Ovary (tissue), 9 donors: ENCODE measurements around the gene NFILZ. TPM values are rescaled to one million over a fixed set of nuclear protein-coding genes. Genes with fewer than 3 reads are reported as not detected.
"Not testable (repeated sequence)": the region's sequence is repeated elsewhere in the genome, so short reads cannot be mapped to it uniquely, and the experiment has no call there.

Experiments used
- DNase-seq, 5 donors: peaks; one replicate each; pipeline ENCODE4 v3.0.0-alpha.2; 2019 to 2020
- H3K27ac ChIP-seq, 2 donors: fragments of 200-600 bp; one replicate each; pipeline versions ENCODE4 v1.5.1 to v1.8.0; 2019 to 2022
- H3K27me3 ChIP-seq: fragments of 200-600 bp; one replicate; pipeline ENCODE4 v1.8.0; 2022
- H3K36me3 ChIP-seq: fragments of 200-600 bp; sonication (generic); one replicate; pipeline ENCODE4 v1.5.1; 2019
- H3K4me1 ChIP-seq: one replicate; pipeline ENCODE4 v1.8.1; 2013; ENCODE audit warnings: mild to moderate bottlenecking, moderate library complexity; ENCODE audit not compliant: insufficient read depth
- H3K4me3 ChIP-seq: fragments of 200-600 bp; sonication (generic); one replicate; pipeline ENCODE4 v1.5.1; 2017
- H3K9me3 ChIP-seq, 2 donors: fragments of 200-600 bp in 1 of 2; sonication (generic) in 1 of 2; one replicate each; pipeline versions ENCODE4 v1.5.1 to v1.8.1; 2013 to 2019; ENCODE audit warnings: mild to moderate bottlenecking in 1 of 2, moderate library complexity in 1 of 2
- EP300 ChIP-seq: sonication (generic); formaldehyde crosslinking; IDR thresholded peaks from one replicate; pipeline ENCODE4 v1.6.1; 2017; ENCODE audit warnings: antibody characterized with exemption
- POLR2A ChIP-seq: fragments of 450-650 bp; IDR thresholded peaks from one replicate; pipeline ENCODE4 v1.6.1; 2017; ENCODE audit warnings: antibody characterized with exemption, mild to moderate bottlenecking, moderate library complexity
- WGBS, 3 donors: extraction: QIAGEN DNeasy Blood & Tissue Kit in 1 of 3; methylation state at CpG; one replicate each; pipeline versions ENCODE4 v1.1.5 to v1.1.7; 2013 to 2017; 5-methylcytosine and 5-hydroxymethylcytosine counted together
- intact Hi-C, 4 donors: fragments of 100-400 bp; cut with DNase I; formaldehyde crosslinking; loops; one replicate each; pipeline versions ENCODE4 v1.11.0 to v1.15.1; 2022 to 2023
- polyA plus RNA-seq, 2 donors: library from polyadenylated mRNA; stranded (reverse); fragments of 200-250 nt in 1 of 2; fragments of 350-450 nt in 1 of 2; fragmentation: Illumina TruSeq in 1 of 2; extraction: RNeasy Lipid Tissue Mini Kit (QIAGEN cat#74804) in 1 of 2; gene quantifications; one replicate each; pipeline ENCODE4 v1.2.3, GENCODE V29; 2013 to 2014
- total RNA-seq, 7 donors: library from RNA; depleted of rRNA in 2 of 7; stranded (reverse); fragments of >200 nt in 2 of 7; fragmentation: NEBNext Ultra II Directional in 3 of 7; extraction: Animal tissue kit (Norgen Biotek cat#: 25700) in 3 of 7; gene quantifications; one replicate each; pipeline versions ENCODE4 v1.1.0 to v1.2.4, GENCODE V29; 2016 to 2023
- TF ChIP-seq, protein P1 (sequence below), 3 donors: fragments of 450-650 bp in 2 of 3; fragments of 200-600 bp in 1 of 3; IDR thresholded peaks; one replicate each; pipeline versions ENCODE4 v1.5.1 to v1.8.0; 2016 to 2022; ENCODE audit warnings: antibody characterized with exemption in 3 of 3, mild to moderate bottlenecking in 1 of 3
- donor health status: DM: no; HTN: no; CAD: no; lungs with moderate emphysema.
- donor health status: DM: no; HTN: no; CAD: no.
- donor health status: Bipolar disorder and iron deficiency.
- donor health status: DM: yes; HTN: yes; CAD: no.
- donor health status: DM: no; HTN: no; CAD: no.
- donor health status: DM: yes; HTN: yes; CAD: no.

NFILZ gene
- total and polyA plus RNA-seq, 9 donors: not detected

DNA sequence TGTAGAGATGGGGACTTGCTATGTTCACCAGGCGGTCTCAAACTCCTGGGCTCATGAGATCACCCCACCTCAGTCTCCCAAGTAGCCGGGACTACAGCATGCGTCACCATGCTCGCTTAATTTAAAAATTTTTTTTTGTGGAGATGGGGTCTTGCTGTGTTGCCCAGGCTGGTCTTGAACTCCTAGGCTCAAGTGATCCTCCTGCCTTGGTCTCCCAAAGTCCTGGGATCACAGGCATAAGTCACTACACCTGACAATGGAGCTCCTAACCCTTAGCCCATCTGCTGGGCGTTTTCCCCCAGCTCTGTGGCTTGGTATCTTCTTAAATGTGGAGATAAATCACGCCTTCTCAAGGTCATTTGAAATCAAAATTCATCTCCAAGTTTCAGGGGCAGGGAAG is 13.6 kb upstream of the NFILZ start:
- 50 to 64% (median 52%) methylated on average over 6 of the region's 6 CpGs for WGBS, 3 donors

DNA sequence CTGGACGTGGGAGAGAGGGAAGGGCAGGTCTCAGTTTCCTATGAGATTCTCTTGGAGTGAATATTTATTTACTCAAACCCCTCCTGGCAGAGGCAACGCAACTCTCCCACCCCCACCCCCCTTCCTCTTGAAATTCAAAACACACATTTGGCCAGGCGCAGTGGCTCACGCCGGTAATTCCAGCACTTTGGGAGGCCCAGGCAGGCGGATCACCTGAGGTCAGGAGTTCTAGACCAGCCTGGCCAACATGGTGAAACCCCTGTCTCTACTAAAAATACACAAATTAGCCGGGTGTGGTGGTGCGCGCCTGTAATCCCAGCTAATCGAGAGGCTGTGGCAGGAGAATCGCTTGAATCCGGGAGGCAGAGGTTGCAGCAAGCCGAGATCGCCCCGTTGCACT is 13.1 kb upstream of the NFILZ start:
- intact Hi-C loops: loop anchor here in 1 of 4 donors (10.0 kb wide), 1 partner anchor 217 kb away; the partner anchor contains the start of genes MBD3L1 and ZNF558
- 47 to 63% (median 55%) methylated on average over 15 of the region's 15 CpGs for WGBS, 3 donors

More for the DNA sequence above, 13.6 kb upstream of the NFILZ start:
- Histone ChIP-seq H3K27ac (no peak overlapping the region), H3K27me3 (no peaks in the 10 kb centered on the region), H3K36me3 (no peaks in the 10 kb centered on the region), H3K4me1 (peaks cover 2% of the 10 kb centered on the region), H3K4me3 (no peak overlapping the region), H3K9me3 (no peaks in the 10 kb centered on the region)
- intact Hi-C loops: loop anchor here in 1 of 4 donors (10.0 kb wide), 1 partner anchor 218 kb away; the partner anchor contains the start of genes MBD3L1 and ZNF558
- DNase-seq: no peak
- TF ChIP-seq, protein P1, sequence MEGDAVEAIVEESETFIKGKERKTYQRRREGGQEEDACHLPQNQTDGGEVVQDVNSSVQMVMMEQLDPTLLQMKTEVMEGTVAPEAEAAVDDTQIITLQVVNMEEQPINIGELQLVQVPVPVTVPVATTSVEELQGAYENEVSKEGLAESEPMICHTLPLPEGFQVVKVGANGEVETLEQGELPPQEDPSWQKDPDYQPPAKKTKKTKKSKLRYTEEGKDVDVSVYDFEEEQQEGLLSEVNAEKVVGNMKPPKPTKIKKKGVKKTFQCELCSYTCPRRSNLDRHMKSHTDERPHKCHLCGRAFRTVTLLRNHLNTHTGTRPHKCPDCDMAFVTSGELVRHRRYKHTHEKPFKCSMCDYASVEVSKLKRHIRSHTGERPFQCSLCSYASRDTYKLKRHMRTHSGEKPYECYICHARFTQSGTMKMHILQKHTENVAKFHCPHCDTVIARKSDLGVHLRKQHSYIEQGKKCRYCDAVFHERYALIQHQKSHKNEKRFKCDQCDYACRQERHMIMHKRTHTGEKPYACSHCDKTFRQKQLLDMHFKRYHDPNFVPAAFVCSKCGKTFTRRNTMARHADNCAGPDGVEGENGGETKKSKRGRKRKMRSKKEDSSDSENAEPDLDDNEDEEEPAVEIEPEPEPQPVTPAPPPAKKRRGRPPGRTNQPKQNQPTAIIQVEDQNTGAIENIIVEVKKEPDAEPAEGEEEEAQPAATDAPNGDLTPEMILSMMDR (IDR thresholded peaks at IDR 0.05): no peak
- TF ChIP-seq POLR2A (no peak), EP300 (no peak)

DNA sequence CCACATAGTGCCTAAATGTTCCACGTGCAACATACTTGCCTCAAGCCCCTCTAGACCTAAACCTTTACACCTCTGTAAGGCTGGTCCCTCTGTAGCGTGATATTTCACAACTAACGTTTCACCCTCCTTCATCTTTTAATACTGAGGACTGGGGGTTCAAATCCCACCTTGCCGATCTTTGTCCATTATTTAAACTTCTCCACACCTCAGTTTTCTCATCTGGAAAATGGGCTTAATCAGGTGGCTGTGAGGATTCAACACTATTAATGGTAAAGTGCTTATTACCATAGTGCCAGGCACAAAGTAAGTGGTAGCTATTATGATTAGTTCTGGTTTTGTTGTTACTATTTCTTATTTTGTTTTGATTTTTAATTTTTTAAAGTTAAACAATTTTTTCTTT is 12.4 kb upstream of the NFILZ start:
- TF ChIP-seq, protein P1 (IDR thresholded peaks at IDR 0.05): no peak
- TF ChIP-seq POLR2A: no peak
- no peak for TF ChIP-seq EP300
- no peaks in the 10 kb centered on the region for H3K4me1 ChIP-seq
- no peak overlapping the region for H3K4me3 ChIP-seq
- H3K36me3 ChIP-seq: no peaks in the 10 kb centered on the region
- no peak for DNase-seq
- no peak overlapping the region for H3K27ac ChIP-seq
- H3K27me3 ChIP-seq: no peaks in the 10 kb centered on the region
- H3K9me3 ChIP-seq: no peaks in the 10 kb centered on the region
- intact Hi-C loops: loop anchor here in 1 of 4 donors (10.0 kb wide), 1 partner anchor 217 kb away; the partner anchor contains the start of genes MBD3L1 and ZNF558
- 75 to 81% (median 78%) methylated on average over 4 of the region's 4 CpGs for WGBS, 3 donors

More for the DNA sequence above, 13.1 kb upstream of the NFILZ start:
- not testable (repeated sequence) for H3K9me3 ChIP-seq, H3K27me3 ChIP-seq, H3K4me3 ChIP-seq, H3K36me3 ChIP-seq, DNase-seq, H3K4me1 ChIP-seq, H3K27ac ChIP-seq

DNA sequence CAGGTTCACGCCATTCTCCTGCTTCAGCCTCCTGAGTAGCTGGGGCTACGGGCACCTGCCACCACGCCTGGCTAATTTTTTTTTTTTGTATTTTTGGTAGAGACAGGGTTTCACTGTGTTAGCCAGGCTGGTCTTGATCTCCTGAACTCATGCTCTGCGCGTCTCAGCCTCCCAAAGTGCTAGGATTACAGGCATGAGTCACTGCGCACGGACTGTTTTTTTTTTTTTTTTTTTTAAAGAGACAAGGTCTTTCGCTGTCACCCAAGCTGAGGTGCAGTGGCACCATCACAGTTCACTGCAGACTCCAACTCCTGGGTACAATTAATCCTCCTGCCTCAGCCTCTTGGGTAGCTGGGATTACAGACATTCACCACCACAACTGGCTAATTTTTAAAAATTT is 11.7 kb upstream of the NFILZ start:
- Histone ChIP-seq H3K4me1 (no peaks in the 10 kb centered on the region), H3K36me3 (no peaks in the 10 kb centered on the region), H3K27me3 (no peaks in the 10 kb centered on the region), H3K27ac (no peak overlapping the region), H3K4me3 (no peak overlapping the region), H3K9me3 (no peaks in the 10 kb centered on the region)
- WGBS, 3 donors: 46 to 52% (median 49%) methylated on average over 8 of the region's 8 CpGs
- TF ChIP-seq POLR2A: no peak
- no peak for DNase-seq
- intact Hi-C loops: loop anchor here in 1 of 4 donors (10.0 kb wide), 1 partner anchor 216 kb away; the partner anchor contains the start of genes MBD3L1 and ZNF558

DNA sequence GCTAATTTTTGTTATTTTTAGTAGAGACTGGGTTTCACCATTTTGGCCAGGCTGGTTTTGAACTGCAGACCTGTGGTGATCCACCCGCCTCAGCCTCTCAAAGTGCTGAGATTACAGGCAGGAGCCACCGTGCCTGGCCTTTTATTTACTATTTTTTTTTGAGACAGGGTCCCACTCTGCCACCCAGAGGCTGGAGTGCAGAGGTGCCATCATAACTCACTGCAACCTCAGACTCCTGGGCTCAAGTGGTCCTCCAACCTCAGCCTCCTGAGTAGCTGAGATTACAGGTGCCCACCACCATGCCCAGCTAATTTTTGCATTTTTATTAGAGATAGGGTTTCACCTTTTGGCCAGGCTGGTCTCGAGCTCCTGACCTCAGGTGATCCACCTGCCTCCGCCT is 7.5 kb upstream of the NFILZ start:
- H3K27ac ChIP-seq, H3K27me3 ChIP-seq, DNase-seq, H3K4me1 ChIP-seq, H3K36me3 ChIP-seq, H3K9me3 ChIP-seq, intact Hi-C loops, H3K4me3 ChIP-seq: not testable (repeated sequence)
- WGBS, 3 donors: 43 to 63% (median 52%) methylated on average over 4 of the region's 4 CpGs

DNA sequence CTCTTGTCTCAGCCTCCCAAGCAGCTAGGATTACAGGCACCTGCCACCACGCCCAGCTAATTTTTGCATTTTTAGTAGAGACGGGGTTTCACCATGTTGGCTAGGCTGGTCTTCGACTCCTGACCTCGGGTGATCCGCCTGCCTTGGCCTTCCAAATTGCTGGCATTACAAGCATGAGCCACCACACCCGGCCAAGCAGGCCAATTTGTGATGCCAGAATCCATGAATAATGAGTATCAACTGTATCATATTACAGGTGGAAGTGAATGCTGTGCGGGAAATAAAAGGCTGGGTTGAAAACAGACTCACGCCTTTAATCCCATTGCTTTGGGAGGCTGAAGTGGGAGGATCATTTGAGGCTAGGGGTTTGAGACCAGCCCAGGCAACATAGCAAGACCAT is 3.6 kb upstream of the NFILZ start:
- H3K9me3 ChIP-seq: no peaks in the 10 kb centered on the region
- 75 to 79% (median 76%) methylated on average over 8 of the region's 8 CpGs for WGBS, 3 donors
- DNase-seq: no peak
- H3K36me3 ChIP-seq: no peaks in the 10 kb centered on the region
- peaks cover 2% of the 10 kb centered on the region for H3K4me1 ChIP-seq
- TF ChIP-seq POLR2A (no peak), EP300 (no peak)
- TF ChIP-seq, protein P1 (IDR thresholded peaks at IDR 0.05): no peak
- no peak overlapping the region for H3K27ac ChIP-seq
- H3K27me3 ChIP-seq: no peaks in the 10 kb centered on the region
- intact Hi-C loops: no loop called here
- H3K4me3 ChIP-seq: no peak overlapping the region
